ENCODE results near the gene PKN3.

PKN3 gene

DNA sequence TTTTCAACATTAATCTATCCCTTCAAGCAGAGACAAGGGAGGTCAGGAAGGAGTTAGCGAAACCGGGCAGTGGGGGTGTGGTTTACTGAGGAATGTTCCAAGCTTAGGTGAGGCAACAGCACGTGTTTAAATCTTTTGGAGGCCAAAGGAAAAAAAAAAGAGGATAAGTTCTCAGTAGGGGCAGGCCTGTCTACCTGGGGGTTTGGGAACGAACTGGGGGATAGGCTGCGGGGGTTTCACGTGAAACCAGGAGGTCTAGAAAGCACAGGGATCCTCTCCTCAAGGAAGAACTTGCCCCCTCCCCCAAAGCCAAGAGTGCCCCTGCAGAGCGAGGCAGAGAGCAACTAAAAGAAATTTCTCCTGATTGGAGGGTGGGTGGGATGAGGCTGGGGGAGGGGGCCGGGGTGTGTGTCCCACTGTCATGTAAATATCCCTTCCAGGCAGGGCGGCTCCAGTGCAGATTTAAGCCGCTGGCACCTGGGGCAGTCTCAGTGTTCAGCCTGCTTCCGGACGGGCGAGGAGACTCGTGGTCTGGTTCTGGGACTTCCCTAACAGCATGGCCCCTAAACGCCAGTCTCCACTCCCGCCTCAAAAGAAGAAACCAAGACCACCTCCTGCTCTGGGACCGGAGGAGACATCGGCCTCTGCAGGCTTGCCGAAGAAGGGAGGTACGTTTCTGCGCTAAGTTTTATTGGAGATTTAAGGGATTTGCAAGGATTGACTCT, 18.8 kb upstream of the PKN3 start:
- H3K27me3 ChIP-seq (ENCODE audit: insufficient read depth, low read length, poor library complexity, severe bottlenecking), result no peaks in the 10 kb centered on the region
- H3K36me3 ChIP-seq (ENCODE audit: insufficient read depth, low read length), result no peaks in the 10 kb centered on the region
- peak overlapping the region; percentile 93 for H3K9ac ChIP-seq (ENCODE audit: low read depth, low read length, poor library complexity, severe bottlenecking)
- peaks cover 34% of the 10 kb centered on the region for H3K4me1 ChIP-seq (ENCODE audit: insufficient read depth, low read length, poor library complexity, severe bottlenecking)
- H2AFZ ChIP-seq (ENCODE audit: low read length), result peak overlapping the region; percentile 73
- no peaks in the 10 kb centered on the region for H3F3A ChIP-seq (ENCODE audit: low read depth)
- no peaks in the 10 kb centered on the region for H4K20me1 ChIP-seq (ENCODE audit: insufficient read depth, low read length, poor library complexity, severe bottlenecking)
- peak overlapping the region; percentile 81 for H3K4me2 ChIP-seq (ENCODE audit: low read depth, low read length, poor library complexity, severe bottlenecking)
- H3K79me2 ChIP-seq (ENCODE audit: insufficient read depth, low read length), result peaks cover 38% of the 10 kb centered on the region
- no peaks in the 10 kb centered on the region for H3K9me2 ChIP-seq (replicated peaks; ENCODE audit: low read depth, low read length)
- TF ChIP-seq EZH2phosphoT487 (IDR thresholded peaks at IDR 0.05; ENCODE audit: borderline replicate concordance), result no peak
- TF ChIP-seq, protein P1, sequence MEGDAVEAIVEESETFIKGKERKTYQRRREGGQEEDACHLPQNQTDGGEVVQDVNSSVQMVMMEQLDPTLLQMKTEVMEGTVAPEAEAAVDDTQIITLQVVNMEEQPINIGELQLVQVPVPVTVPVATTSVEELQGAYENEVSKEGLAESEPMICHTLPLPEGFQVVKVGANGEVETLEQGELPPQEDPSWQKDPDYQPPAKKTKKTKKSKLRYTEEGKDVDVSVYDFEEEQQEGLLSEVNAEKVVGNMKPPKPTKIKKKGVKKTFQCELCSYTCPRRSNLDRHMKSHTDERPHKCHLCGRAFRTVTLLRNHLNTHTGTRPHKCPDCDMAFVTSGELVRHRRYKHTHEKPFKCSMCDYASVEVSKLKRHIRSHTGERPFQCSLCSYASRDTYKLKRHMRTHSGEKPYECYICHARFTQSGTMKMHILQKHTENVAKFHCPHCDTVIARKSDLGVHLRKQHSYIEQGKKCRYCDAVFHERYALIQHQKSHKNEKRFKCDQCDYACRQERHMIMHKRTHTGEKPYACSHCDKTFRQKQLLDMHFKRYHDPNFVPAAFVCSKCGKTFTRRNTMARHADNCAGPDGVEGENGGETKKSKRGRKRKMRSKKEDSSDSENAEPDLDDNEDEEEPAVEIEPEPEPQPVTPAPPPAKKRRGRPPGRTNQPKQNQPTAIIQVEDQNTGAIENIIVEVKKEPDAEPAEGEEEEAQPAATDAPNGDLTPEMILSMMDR (conservative IDR thresholded peaks at IDR 0.05; ENCODE audit: low read length), result no peak
- H3K9me3 ChIP-seq (ENCODE audit: insufficient read depth, low read depth, low read length), result no peaks in the 10 kb centered on the region
- peak overlapping the region; percentile 90 for H3K4me3 ChIP-seq (ENCODE audit: low read length, poor library complexity, severe bottlenecking)

GRCh38 chr9:128684065-128684324, 18.3 kb upstream of the PKN3 start:
- peak overlapping the region; percentile 90 for H3K4me3 ChIP-seq (ENCODE audit: low read length, poor library complexity, severe bottlenecking)
- no peaks in the 10 kb centered on the region for H3K9me2 ChIP-seq (replicated peaks; ENCODE audit: low read depth, low read length)
- H3K9me3 ChIP-seq (ENCODE audit: insufficient read depth, low read depth, low read length), result no peaks in the 10 kb centered on the region
- H3K79me2 ChIP-seq (ENCODE audit: insufficient read depth, low read length), result peaks cover 38% of the 10 kb centered on the region
- H3K4me1 ChIP-seq (ENCODE audit: insufficient read depth, low read length, poor library complexity, severe bottlenecking), result peaks cover 35% of the 10 kb centered on the region
- no peaks in the 10 kb centered on the region for H3K36me3 ChIP-seq (ENCODE audit: insufficient read depth, low read length)
- H3K9ac ChIP-seq (ENCODE audit: low read depth, low read length, poor library complexity, severe bottlenecking), result peak overlapping the region; percentile 93
- TF ChIP-seq, protein P1 (conservative IDR thresholded peaks at IDR 0.05; ENCODE audit: low read length), result no peak
- TF ChIP-seq EZH2phosphoT487 (IDR thresholded peaks at IDR 0.05; ENCODE audit: borderline replicate concordance), result no peak
- no peaks in the 10 kb centered on the region for H3F3A ChIP-seq (ENCODE audit: low read depth)
- H2AFZ ChIP-seq (ENCODE audit: low read length), result peak overlapping the region; percentile 73
- H3K4me2 ChIP-seq (ENCODE audit: low read depth, low read length, poor library complexity, severe bottlenecking), result peak overlapping the region; percentile 81
- no peaks in the 10 kb centered on the region for H4K20me1 ChIP-seq (ENCODE audit: insufficient read depth, low read length, poor library complexity, severe bottlenecking)
- no peaks in the 10 kb centered on the region for H3K27me3 ChIP-seq (ENCODE audit: insufficient read depth, low read length, poor library complexity, severe bottlenecking)

DNA sequence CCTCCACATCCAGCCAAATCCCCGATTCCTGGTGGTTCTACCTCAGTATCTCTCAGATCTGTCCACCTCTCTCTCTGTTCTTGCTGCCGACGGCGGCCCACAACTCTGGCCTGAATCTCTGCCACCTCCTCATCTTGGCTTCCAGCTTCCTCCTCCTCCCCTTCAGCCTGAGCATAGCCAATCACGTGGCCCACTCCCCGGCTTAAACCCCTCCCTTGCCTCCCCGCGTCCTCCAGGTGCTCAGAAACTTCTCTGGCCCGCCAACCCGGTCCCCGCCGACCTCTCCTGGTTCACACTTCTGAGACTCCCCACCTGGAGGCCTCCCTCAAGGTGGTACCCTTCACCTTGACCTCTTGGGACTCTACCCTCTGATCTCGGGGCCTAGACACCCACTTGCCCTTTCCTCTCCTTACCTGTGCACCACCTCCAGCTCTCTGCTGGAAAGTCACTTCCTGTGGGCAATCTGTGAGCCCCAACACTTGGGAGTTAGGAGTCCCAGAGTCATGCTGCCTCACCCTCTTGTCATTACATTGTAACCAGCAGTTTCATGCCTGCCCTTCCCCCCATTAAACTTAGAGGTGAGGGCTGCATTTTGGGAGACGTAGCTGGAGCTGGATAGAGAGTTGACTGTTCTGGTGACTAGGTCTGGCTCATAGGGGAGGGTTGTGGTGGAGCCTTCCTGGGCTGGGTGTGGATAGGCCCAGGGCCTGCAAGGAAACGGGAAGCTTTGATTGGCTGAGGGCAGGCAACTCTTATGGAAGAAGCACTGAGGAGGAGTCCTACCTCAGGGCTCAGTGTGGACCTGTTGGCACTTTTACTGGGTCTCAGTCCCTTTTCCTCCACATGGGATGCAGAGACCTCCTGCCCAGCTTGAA, 17.7 kb upstream of the PKN3 start:
- Histone ChIP-seq H3K4me3 (ENCODE audit: low read length, poor library complexity, severe bottlenecking) (peak overlapping the region; percentile 90), H3K4me2 (ENCODE audit: low read depth, low read length, poor library complexity, severe bottlenecking) (peak overlapping the region; percentile 81), H3K79me2 (ENCODE audit: insufficient read depth, low read length) (peaks cover 42% of the 10 kb centered on the region), H3K9ac (ENCODE audit: low read depth, low read length, poor library complexity, severe bottlenecking) (peak overlapping the region; percentile 93), H3K36me3 (ENCODE audit: insufficient read depth, low read length) (no peaks in the 10 kb centered on the region), H3K9me2 (replicated peaks; ENCODE audit: low read depth, low read length) (no peaks in the 10 kb centered on the region), H3K27me3 (ENCODE audit: insufficient read depth, low read length, poor library complexity, severe bottlenecking) (no peaks in the 10 kb centered on the region), H3K9me3 (ENCODE audit: insufficient read depth, low read depth, low read length) (no peaks in the 10 kb centered on the region), H3F3A (ENCODE audit: low read depth) (no peaks in the 10 kb centered on the region), H4K20me1 (ENCODE audit: insufficient read depth, low read length, poor library complexity, severe bottlenecking) (no peaks in the 10 kb centered on the region), H2AFZ (ENCODE audit: low read length) (peak overlapping the region; percentile 73), H3K4me1 (ENCODE audit: insufficient read depth, low read length, poor library complexity, severe bottlenecking) (peaks cover 35% of the 10 kb centered on the region)
- TF ChIP-seq, protein P1 (conservative IDR thresholded peaks at IDR 0.05; ENCODE audit: low read length), result no peak
- no peak for TF ChIP-seq EZH2phosphoT487 (IDR thresholded peaks at IDR 0.05; ENCODE audit: borderline replicate concordance)
